ENCODE results near the gene PHACTR2.

PHACTR2 gene

GRCh38 chr6:143701349-143702234 is 23.8 kb downstream of the PHACTR2 start:
- H3K27ac ChIP-seq (ENCODE audit: insufficient read depth in 1 of 2, low read depth in 1 of 2, low read length in 2 of 2, poor library complexity in 1 of 2, severe bottlenecking in 2 of 2) = no peak overlapping the region
- POLR2A ChIA-PET = no interaction called here
- peaks cover 0 to 6% (median 0%) of the 10 kb centered on the region in 5 experiments for H3K9me3 ChIP-seq (ENCODE audit: control extremely low read depth in 1 of 5, control insufficient read depth in 4 of 5, insufficient read depth in 2 of 5, low read depth in 1 of 5, low read length in 4 of 5)
- no peaks in the 10 kb centered on the region for H3K4me1 ChIP-seq (ENCODE audit: control extremely low read depth in 1 of 4, control insufficient read depth in 4 of 4, insufficient read depth in 4 of 4, low read length in 3 of 4)
- no peak overlapping the region for H3K4me3 ChIP-seq (ENCODE audit: control insufficient read depth in 1 of 7, extremely low read depth in 1 of 7, insufficient read depth in 4 of 7, low read depth in 2 of 7, low read length in 6 of 7)
- H3K36me3 ChIP-seq (ENCODE audit: control insufficient read depth in 4 of 4, insufficient read depth in 4 of 4, low read length in 3 of 4) = peaks cover 0 to 6% (median 3%) of the 10 kb centered on the region in 4 experiments
- CTCF ChIA-PET = no interaction called here
- H3K27me3 ChIP-seq (replicated peaks in 2 of 5; ENCODE audit: control insufficient read depth in 4 of 5, insufficient read depth in 5 of 5, low read length in 4 of 5) = no peaks in the 10 kb centered on the region
- WGBS (ENCODE audit: insufficient coverage) = no CpG with 5 or more reads among the region's 6 CpGs
- no peak for DNase-seq

GRCh38 chr6:143705569-143705968 is 27.8 kb downstream of the PHACTR2 start:
- Histone ChIP-seq H3K4me3 (ENCODE audit: control insufficient read depth in 1 of 7, extremely low read depth in 1 of 7, insufficient read depth in 4 of 7, low read depth in 2 of 7, low read length in 6 of 7) (no peak overlapping the region), H3K4me1 (ENCODE audit: control extremely low read depth in 1 of 4, control insufficient read depth in 4 of 4, insufficient read depth in 4 of 4, low read length in 3 of 4) (no peaks in the 10 kb centered on the region), H3K27me3 (replicated peaks in 2 of 5; ENCODE audit: control insufficient read depth in 4 of 5, insufficient read depth in 5 of 5, low read length in 4 of 5) (no peaks in the 10 kb centered on the region), H3K27ac (ENCODE audit: insufficient read depth in 1 of 2, low read depth in 1 of 2, low read length in 2 of 2, poor library complexity in 1 of 2, severe bottlenecking in 2 of 2) (no peak overlapping the region), H3K9me3 (ENCODE audit: control extremely low read depth in 1 of 5, control insufficient read depth in 4 of 5, insufficient read depth in 2 of 5, low read depth in 1 of 5, low read length in 4 of 5) (peaks cover 0 to 22% (median 2%) of the 10 kb centered on the region in 5 experiments), H3K36me3 (ENCODE audit: control insufficient read depth in 4 of 4, insufficient read depth in 4 of 4, low read length in 3 of 4) (peaks cover 0 to 13% (median 3%) of the 10 kb centered on the region in 4 experiments)
- ChIA-PET POLR2A (no interaction called here), CTCF (interaction anchor here (1.1 kb wide), 1 partner anchor 10 kb away, joined by 3 read pairs; no protein-coding TSS in a partner anchor)
- 80% methylated on average over 1 of the region's 3 CpGs for WGBS (ENCODE audit: insufficient coverage)
- no peak for DNase-seq

- no peak overlapping the region for H3K4me3 ChIP-seq (ENCODE audit: control insufficient read depth in 1 of 7, extremely low read depth in 1 of 7, insufficient read depth in 4 of 7, low read depth in 2 of 7, low read length in 6 of 7)
- 80% methylated on average over 2 of the region's 3 CpGs for WGBS (ENCODE audit: insufficient coverage)
- CTCF ChIA-PET = no interaction called here
Observed at GRCh38 chr6:143707697-143708096, 29.9 kb downstream of the PHACTR2 start.

GRCh38 chr6:143708889-143709288 is 31.1 kb downstream of the PHACTR2 start:
- ChIA-PET CTCF (no interaction called here), POLR2A (no interaction called here)
- no peak for DNase-seq
- Histone ChIP-seq H3K4me1 (ENCODE audit: control extremely low read depth in 1 of 4, control insufficient read depth in 4 of 4, insufficient read depth in 4 of 4, low read length in 3 of 4) (no peaks in the 10 kb centered on the region), H3K4me3 (ENCODE audit: control insufficient read depth in 1 of 7, extremely low read depth in 1 of 7, insufficient read depth in 4 of 7, low read depth in 2 of 7, low read length in 6 of 7) (no peak overlapping the region), H3K9me3 (ENCODE audit: control extremely low read depth in 1 of 5, control insufficient read depth in 4 of 5, insufficient read depth in 2 of 5, low read depth in 1 of 5, low read length in 4 of 5) (peaks cover 0 to 22% (median 2%) of the 10 kb centered on the region in 5 experiments), H3K27ac (ENCODE audit: insufficient read depth in 1 of 2, low read depth in 1 of 2, low read length in 2 of 2, poor library complexity in 1 of 2, severe bottlenecking in 2 of 2) (no peak overlapping the region), H3K27me3 (replicated peaks in 2 of 5; ENCODE audit: control insufficient read depth in 4 of 5, insufficient read depth in 5 of 5, low read length in 4 of 5) (no peaks in the 10 kb centered on the region), H3K36me3 (ENCODE audit: control insufficient read depth in 4 of 4, insufficient read depth in 4 of 4, low read length in 3 of 4) (peaks cover 2 to 13% (median 5%) of the 10 kb centered on the region in 4 experiments)
- no CpG with 5 or more reads among the region's 1 CpG for WGBS (ENCODE audit: insufficient coverage)

More at GRCh38 chr6:143707697-143708096, 29.9 kb downstream of the PHACTR2 start:
- POLR2A ChIA-PET = no interaction called here
- no peak for DNase-seq
- Histone ChIP-seq H3K9me3 (ENCODE audit: control extremely low read depth in 1 of 5, control insufficient read depth in 4 of 5, insufficient read depth in 2 of 5, low read depth in 1 of 5, low read length in 4 of 5) (peaks cover 0 to 22% (median 2%) of the 10 kb centered on the region in 5 experiments), H3K4me1 (ENCODE audit: control extremely low read depth in 1 of 4, control insufficient read depth in 4 of 4, insufficient read depth in 4 of 4, low read length in 3 of 4) (no peaks in the 10 kb centered on the region), H3K27ac (ENCODE audit: insufficient read depth in 1 of 2, low read depth in 1 of 2, low read length in 2 of 2, poor library complexity in 1 of 2, severe bottlenecking in 2 of 2) (no peak overlapping the region), H3K27me3 (replicated peaks in 2 of 5; ENCODE audit: control insufficient read depth in 4 of 5, insufficient read depth in 5 of 5, low read length in 4 of 5) (no peaks in the 10 kb centered on the region), H3K36me3 (ENCODE audit: control insufficient read depth in 4 of 4, insufficient read depth in 4 of 4, low read length in 3 of 4) (peaks cover 0 to 13% (median 3%) of the 10 kb centered on the region in 4 experiments)

DNA sequence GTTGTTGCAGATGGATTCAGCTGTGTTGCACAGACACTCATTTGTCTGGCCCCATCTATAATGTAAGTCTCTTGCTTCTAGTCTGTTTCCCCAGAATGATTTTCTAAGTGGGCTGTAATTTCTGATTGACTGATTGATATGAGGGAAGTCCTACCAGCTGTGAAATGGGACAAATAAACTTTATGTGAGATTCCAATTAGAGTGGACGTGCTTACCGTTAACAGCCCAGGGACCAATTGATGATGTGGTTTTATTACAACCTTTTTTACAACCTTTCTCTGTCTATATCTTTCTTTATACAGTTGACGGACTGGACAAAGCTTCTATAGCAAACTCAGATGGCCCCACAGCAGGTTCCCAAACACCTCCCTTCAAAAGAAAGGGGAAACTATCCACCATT is 33.9 kb downstream of the PHACTR2 start:
- POLR2A ChIA-PET = no interaction called here
- CTCF ChIA-PET = no interaction called here

GRCh38 chr6:143718472-143718871 is 40.7 kb downstream of the PHACTR2 start:
- ChIA-PET POLR2A (no interaction called here), CTCF (no interaction called here)
- H3K4me3 ChIP-seq (ENCODE audit: control insufficient read depth in 1 of 7, extremely low read depth in 1 of 7, insufficient read depth in 4 of 7, low read depth in 2 of 7, low read length in 6 of 7) = no peak overlapping the region
- H3K4me1 ChIP-seq (ENCODE audit: control extremely low read depth in 1 of 4, control insufficient read depth in 4 of 4, insufficient read depth in 4 of 4, low read length in 3 of 4) = no peaks in the 10 kb centered on the region
- H3K9me3 ChIP-seq (ENCODE audit: control extremely low read depth in 1 of 5, control insufficient read depth in 4 of 5, insufficient read depth in 2 of 5, low read depth in 1 of 5, low read length in 4 of 5) = no peaks in the 10 kb centered on the region
- peaks cover 3 to 7% (median 4%) of the 10 kb centered on the region in 4 experiments for H3K36me3 ChIP-seq (ENCODE audit: control insufficient read depth in 4 of 4, insufficient read depth in 4 of 4, low read length in 3 of 4)
- H3K27me3 ChIP-seq (replicated peaks in 2 of 5; ENCODE audit: control insufficient read depth in 4 of 5, insufficient read depth in 5 of 5, low read length in 4 of 5) = no peaks in the 10 kb centered on the region
- WGBS (ENCODE audit: insufficient coverage) = 100% methylated on average over 1 of the region's 1 CpG
- no peak overlapping the region for H3K27ac ChIP-seq (ENCODE audit: insufficient read depth in 1 of 2, low read depth in 1 of 2, low read length in 2 of 2, poor library complexity in 1 of 2, severe bottlenecking in 2 of 2)
- no peak for DNase-seq

More for the DNA sequence above, 33.9 kb downstream of the PHACTR2 start:
- DNase-seq = no peak
- H3K27me3 ChIP-seq (replicated peaks in 2 of 5; ENCODE audit: control insufficient read depth in 4 of 5, insufficient read depth in 5 of 5, low read length in 4 of 5) = no peaks in the 10 kb centered on the region
- no peak overlapping the region for H3K4me3 ChIP-seq (ENCODE audit: control insufficient read depth in 1 of 7, extremely low read depth in 1 of 7, insufficient read depth in 4 of 7, low read depth in 2 of 7, low read length in 6 of 7)
- no peak overlapping the region for H3K27ac ChIP-seq (ENCODE audit: insufficient read depth in 1 of 2, low read depth in 1 of 2, low read length in 2 of 2, poor library complexity in 1 of 2, severe bottlenecking in 2 of 2)
- H3K36me3 ChIP-seq (ENCODE audit: control insufficient read depth in 4 of 4, insufficient read depth in 4 of 4, low read length in 3 of 4) = peaks cover 0 to 10% (median 5%) of the 10 kb centered on the region in 4 experiments
- no peaks in the 10 kb centered on the region for H3K4me1 ChIP-seq (ENCODE audit: control extremely low read depth in 1 of 4, control insufficient read depth in 4 of 4, insufficient read depth in 4 of 4, low read length in 3 of 4)
- peaks cover 0 to 15% (median 2%) of the 10 kb centered on the region in 5 experiments for H3K9me3 ChIP-seq (ENCODE audit: control extremely low read depth in 1 of 5, control insufficient read depth in 4 of 5, insufficient read depth in 2 of 5, low read depth in 1 of 5, low read length in 4 of 5)
- WGBS (ENCODE audit: insufficient coverage) = 100% methylated on average over 2 of the region's 3 CpGs

GRCh38 chr6:143721642-143722041 is 43.9 kb downstream of the PHACTR2 start:
- no peak for DNase-seq
- Histone ChIP-seq H3K9me3 (ENCODE audit: control extremely low read depth in 1 of 5, control insufficient read depth in 4 of 5, insufficient read depth in 2 of 5, low read depth in 1 of 5, low read length in 4 of 5) (peaks cover 0 to 2% (median 0%) of the 10 kb centered on the region in 5 experiments), H3K27me3 (replicated peaks in 2 of 5; ENCODE audit: control insufficient read depth in 4 of 5, insufficient read depth in 5 of 5, low read length in 4 of 5) (no peaks in the 10 kb centered on the region), H3K27ac (ENCODE audit: insufficient read depth in 1 of 2, low read depth in 1 of 2, low read length in 2 of 2, poor library complexity in 1 of 2, severe bottlenecking in 2 of 2) (no peak overlapping the region), H3K4me1 (ENCODE audit: control extremely low read depth in 1 of 4, control insufficient read depth in 4 of 4, insufficient read depth in 4 of 4, low read length in 3 of 4) (no peaks in the 10 kb centered on the region), H3K4me3 (ENCODE audit: control insufficient read depth in 1 of 7, extremely low read depth in 1 of 7, insufficient read depth in 4 of 7, low read depth in 2 of 7, low read length in 6 of 7) (no peak overlapping the region), H3K36me3 (ENCODE audit: control insufficient read depth in 4 of 4, insufficient read depth in 4 of 4, low read length in 3 of 4) (peaks cover 5 to 13% (median 7%) of the 10 kb centered on the region in 4 experiments)
- ChIA-PET POLR2A (interaction anchor here (0.7 kb wide), 1 partner anchor 128 kb away, joined by 3 read pairs; no protein-coding TSS in a partner anchor), CTCF (interaction anchor here (1.0 kb wide), 1 partner anchor 9 kb away, joined by 3 read pairs; no protein-coding TSS in a partner anchor)
